NCI-H1048 (cell line): ENCODE results near the gene ARHGAP42.

Source experiments
- DNase-seq: peaks from one replicate; lab custom pipeline; 2025; lab: John Stamatoyannopoulos, UW

Gene ARHGAP42

DNA sequence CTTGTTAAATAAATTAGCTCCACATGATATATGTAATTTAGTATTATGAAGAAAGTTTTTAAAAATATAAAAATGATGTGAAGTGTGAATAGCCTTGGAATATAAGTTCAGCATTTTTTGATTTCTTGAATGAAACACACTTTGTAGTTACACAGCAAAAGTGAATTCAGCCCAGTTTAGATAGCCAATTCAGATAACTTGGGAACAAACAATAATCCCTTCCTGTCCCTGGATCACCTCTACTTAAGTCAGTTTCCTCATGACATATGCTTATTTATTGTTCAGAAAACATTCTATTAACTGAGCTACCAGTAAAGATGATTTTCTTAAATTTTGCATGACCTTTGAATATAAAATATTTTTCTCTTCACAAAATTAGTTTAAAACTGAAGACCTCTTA, 335.2 kb downstream of the ARHGAP42 start:
- DNase-seq: no peak

GRCh38 chr11:101028644-101029043, 341.6 kb downstream of the ARHGAP42 start:
- DNase-seq: no peak

- DNase-seq: no peak
These were observed 342.9 kb downstream of the ARHGAP42 start for GRCh38 chr11:101030015-101030414.

DNA sequence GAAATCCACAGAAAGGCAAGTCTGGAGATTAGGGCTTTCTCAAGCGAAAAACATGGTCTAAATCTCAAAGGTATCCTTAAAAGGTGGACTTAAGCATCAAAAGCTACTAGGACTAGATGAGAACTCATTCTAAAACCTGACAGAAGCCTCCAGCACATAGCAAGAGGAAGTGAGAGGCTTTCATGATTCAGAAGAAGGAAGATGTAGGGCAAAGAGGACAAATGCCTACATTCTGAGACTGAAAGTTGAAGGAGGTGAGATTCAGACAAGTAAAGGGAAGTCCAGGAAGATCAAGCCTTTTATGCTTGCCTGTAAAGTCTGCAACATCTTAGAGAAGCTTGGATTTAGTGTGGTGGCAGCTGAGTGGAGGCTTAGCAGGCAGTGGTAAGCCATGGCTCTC, 343.6 kb downstream of the ARHGAP42 start:
- DNase-seq: no peak

DNA sequence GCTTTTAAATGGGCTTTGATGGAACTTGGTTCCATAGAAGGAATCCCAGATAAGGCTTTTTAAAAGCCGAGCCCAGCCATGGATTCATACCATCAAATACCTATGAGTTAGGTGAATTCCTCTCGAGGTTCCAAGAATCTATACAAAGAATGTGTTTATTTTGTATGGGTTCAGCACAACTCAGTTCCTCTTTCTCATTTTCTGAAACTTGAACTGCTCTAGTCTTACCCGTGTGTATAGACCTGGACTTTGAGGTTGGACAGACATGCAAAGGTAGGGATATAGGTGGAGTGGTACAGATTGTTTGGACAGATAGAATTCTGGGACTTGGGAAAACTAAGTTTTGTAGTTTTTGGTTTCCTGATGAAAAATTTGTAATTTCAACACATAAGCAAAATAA, 344.6 kb downstream of the ARHGAP42 start:
- no peak for DNase-seq

DNA sequence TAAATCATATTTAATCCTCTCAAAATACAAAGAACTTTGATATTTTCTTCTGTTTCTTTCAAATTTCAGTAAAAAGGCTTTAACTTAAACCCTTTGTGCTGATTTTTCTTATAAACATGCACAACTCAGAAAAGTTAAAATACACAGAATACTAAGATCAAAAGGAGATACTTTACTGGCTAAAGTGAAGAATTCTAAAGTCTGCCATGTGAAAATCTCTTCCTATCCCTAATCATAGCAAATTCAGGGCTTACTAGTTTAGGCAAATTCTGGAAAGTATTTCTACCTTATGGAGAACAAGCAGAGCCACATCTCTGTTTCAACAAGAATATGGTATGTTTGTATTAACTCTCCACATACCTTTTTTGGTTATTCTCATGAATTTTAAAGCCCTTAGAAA, 345.9 kb downstream of the ARHGAP42 start:
- no peak for DNase-seq

DNA sequence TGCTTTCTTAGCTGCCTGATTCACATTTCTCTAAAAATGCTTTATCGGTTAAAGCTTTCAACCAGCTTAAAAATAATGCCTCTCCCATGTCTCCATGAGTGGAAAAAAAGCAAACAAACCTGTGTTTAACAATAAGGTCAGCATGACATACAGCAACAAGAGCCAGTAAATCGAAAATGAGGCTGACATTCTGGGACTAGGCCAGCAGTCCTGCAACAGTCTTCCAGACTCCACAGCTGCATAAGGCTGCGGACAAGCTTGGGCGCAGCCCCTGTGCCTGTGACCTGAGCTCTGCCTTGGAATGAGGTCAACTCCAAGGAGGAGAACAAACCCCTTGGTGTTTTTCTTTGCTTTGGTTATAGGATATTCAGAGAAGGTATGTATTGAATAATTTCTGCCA, 347.0 kb downstream of the ARHGAP42 start:
- DNase-seq: no peak

- no peak for DNase-seq
These were observed 348.8 kb downstream of the ARHGAP42 start for GRCh38 chr11:101035872-101036271.
